Liver (tissue), 9 donors: ENCODE measurements around the gene PLEKHA6. TPM values are rescaled to one million over a fixed set of nuclear protein-coding genes. Genes with fewer than 3 reads are reported as not detected.

Experiments used
- DNase-seq: peaks from one replicate; pipeline ENCODE4 v3.0.0-alpha.2; 2017; ENCODE audit warnings: low spot score
- H3K27ac ChIP-seq, 2 donors: one replicate each; pipeline ENCODE4 v1.7.0; 2013; ENCODE audit warnings: inconsistent platforms in 2 of 2, low read length in 2 of 2, control low read depth in 1 of 2, low read depth in 1 of 2, mild to moderate bottlenecking in 1 of 2
- H3K27me3 ChIP-seq, 4 donors: one replicate each; pipeline versions ENCODE4 v1.6.1 to v1.7.0; 2013; ENCODE audit warnings: low read length in 3 of 4, inconsistent platforms in 1 of 4, mild to moderate bottlenecking in 1 of 4, moderate library complexity in 1 of 4; ENCODE audit not compliant: control insufficient read depth in 4 of 4, insufficient read depth in 4 of 4
- H3K36me3 ChIP-seq, 4 donors: one replicate each; pipeline versions ENCODE4 v1.6.1 to v1.7.0; 2013; ENCODE audit warnings: low read length in 3 of 4, mild to moderate bottlenecking in 3 of 4, low read depth in 1 of 4, moderate library complexity in 1 of 4; ENCODE audit not compliant: control insufficient read depth in 4 of 4, insufficient read depth in 3 of 4
- H3K4me1 ChIP-seq, 4 donors: one replicate each; pipeline versions ENCODE4 v1.6.1 to v1.7.0; 2013; ENCODE audit warnings: low read length in 3 of 4, mild to moderate bottlenecking in 3 of 4, moderate library complexity in 1 of 4; ENCODE audit not compliant: control insufficient read depth in 4 of 4, insufficient read depth in 4 of 4
- H3K4me3 ChIP-seq, 3 donors: one replicate each; pipeline versions ENCODE4 v1.6.1 to v1.7.0; 2013; ENCODE audit warnings: low read length in 3 of 3, control low read depth in 1 of 3, low read depth in 1 of 3, mild to moderate bottlenecking in 1 of 3
- H3K9ac ChIP-seq, 2 donors: one replicate each; pipeline ENCODE4 v1.7.0; 2013; ENCODE audit warnings: low read length in 2 of 2, mild to moderate bottlenecking in 2 of 2, moderate library complexity in 2 of 2, control low read depth in 1 of 2, low read depth in 1 of 2
- H3K9me3 ChIP-seq, 4 donors: one replicate each; pipeline versions ENCODE4 v1.6.1 to v1.7.0; 2013; ENCODE audit warnings: low read length in 3 of 4; ENCODE audit not compliant: control insufficient read depth in 4 of 4
- EGR1 ChIP-seq, 2 donors: IDR thresholded peaks; 2 replicates each; pipeline ENCODE4 v1.6.1; 2016 to 2018; ENCODE audit warnings: antibody characterized with exemption in 2 of 2, low read depth in 2 of 2
- FOXA1 ChIP-seq: IDR thresholded peaks from 2 replicates; pipeline ENCODE4 v1.6.1; 2016; ENCODE audit warnings: antibody characterized with exemption
- FOXA2 ChIP-seq: IDR thresholded peaks from 2 replicates; pipeline ENCODE4 v1.6.1; 2016; ENCODE audit warnings: antibody characterized with exemption
- GABPA ChIP-seq, 2 donors: IDR thresholded peaks in 1 of 2; conservative IDR thresholded peaks in 1 of 2; 2 replicates each; pipeline ENCODE4 v1.6.1; 2016; ENCODE audit warnings: antibody characterized with exemption in 2 of 2, mild to moderate bottlenecking in 1 of 2, moderate library complexity in 1 of 2
- HNF4A ChIP-seq, 2 donors: conservative IDR thresholded peaks; 2 replicates each; pipeline ENCODE4 v1.6.1; 2016; ENCODE audit warnings: antibody characterized with exemption in 2 of 2, mild to moderate bottlenecking in 2 of 2
- HNF4G ChIP-seq: IDR thresholded peaks from 2 replicates; pipeline ENCODE4 v1.6.1; 2016; ENCODE audit warnings: antibody characterized with exemption
- JUND ChIP-seq, 2 donors: IDR thresholded peaks; 2 replicates each; pipeline ENCODE4 v1.6.1; 2016; ENCODE audit warnings: antibody characterized with exemption in 2 of 2
- NR2F2 ChIP-seq: IDR thresholded peaks from 2 replicates; pipeline ENCODE4 v1.6.1; 2016; ENCODE audit warnings: antibody characterized with exemption
- RAD21 ChIP-seq, 2 donors: IDR thresholded peaks; 2 replicates each; pipeline ENCODE4 v1.6.1; 2016; ENCODE audit warnings: antibody characterized with exemption in 2 of 2, mild to moderate bottlenecking in 2 of 2
- RXRA ChIP-seq, 2 donors: IDR thresholded peaks; 2 replicates each; pipeline ENCODE4 v1.6.1; 2017 to 2018; ENCODE audit warnings: antibody characterized with exemption in 2 of 2, mild to moderate bottlenecking in 1 of 2
- SP1 ChIP-seq: IDR thresholded peaks from 2 replicates; pipeline ENCODE4 v1.6.1; 2018; ENCODE audit warnings: antibody characterized with exemption, mild to moderate bottlenecking
- TAF1 ChIP-seq: conservative IDR thresholded peaks from 2 replicates; pipeline ENCODE4 v1.6.1; 2016; ENCODE audit warnings: antibody characterized with exemption, mild to moderate bottlenecking
- YY1 ChIP-seq: IDR thresholded peaks from 2 replicates; pipeline ENCODE4 v1.6.1; 2016; ENCODE audit warnings: antibody characterized with exemption, mild to moderate bottlenecking
- WGBS: extraction: QIAGEN DNeasy Blood & Tissue Kit; methylation state at CpG from one replicate; pipeline ENCODE4 v1.1.7; 2013; 5-methylcytosine and 5-hydroxymethylcytosine counted together
- polyA plus RNA-seq, 2 donors: library from polyadenylated mRNA; stranded (reverse) in 1 of 2; unstranded in 1 of 2; fragments of 200-250 nt in 1 of 2; fragments of >200 nt in 1 of 2; fragmentation: Nextera tagmentation in 1 of 2; extraction: Ambion mirVana in 1 of 2; gene quantifications; one replicate each; pipeline versions ENCODE4 v1.2.1 to v1.2.3, GENCODE V29; 2013 to 2015
- total RNA-seq, 2 donors: library from RNA; depleted of rRNA; stranded (reverse); fragments of >200 nt; gene quantifications; one replicate each; pipeline ENCODE4 v1.2.3, GENCODE V29; 2014
- TF ChIP-seq, protein P1 (sequence below): IDR thresholded peaks from 2 replicates; pipeline ENCODE4 v1.6.1; 2016; ENCODE audit warnings: antibody characterized with exemption
- TF ChIP-seq, protein P2 (sequence below): IDR thresholded peaks from 2 replicates; pipeline ENCODE4 v1.6.1; 2016; ENCODE audit warnings: antibody characterized with exemption
- TF ChIP-seq, protein P3 (sequence below): IDR thresholded peaks from 2 replicates; pipeline ENCODE4 v1.6.1; 2016; ENCODE audit warnings: antibody characterized with exemption
- TF ChIP-seq, protein P4 (sequence below): fragments of 150-350 bp; IDR thresholded peaks from 2 replicates; pipeline ENCODE4 v1.5.1; 2017; ENCODE audit warnings: improper control_type of control experiment, low read depth, low read length; ENCODE audit not compliant: missing input control
- TF ChIP-seq, protein P5 (sequence below): IDR thresholded peaks from 2 replicates; pipeline ENCODE4 v1.6.1; 2016; ENCODE audit warnings: antibody characterized with exemption, mild to moderate bottlenecking
- donor health status: healthy.
- donor health status: healthy.
- donor health status: healthy.
- donor health status: healthy.
- donor health status: healthy.

Gene PLEKHA6
- total and polyA plus RNA-seq, 4 donors: 5.3 to 12.8 (median 7.6) TPM

DNA sequence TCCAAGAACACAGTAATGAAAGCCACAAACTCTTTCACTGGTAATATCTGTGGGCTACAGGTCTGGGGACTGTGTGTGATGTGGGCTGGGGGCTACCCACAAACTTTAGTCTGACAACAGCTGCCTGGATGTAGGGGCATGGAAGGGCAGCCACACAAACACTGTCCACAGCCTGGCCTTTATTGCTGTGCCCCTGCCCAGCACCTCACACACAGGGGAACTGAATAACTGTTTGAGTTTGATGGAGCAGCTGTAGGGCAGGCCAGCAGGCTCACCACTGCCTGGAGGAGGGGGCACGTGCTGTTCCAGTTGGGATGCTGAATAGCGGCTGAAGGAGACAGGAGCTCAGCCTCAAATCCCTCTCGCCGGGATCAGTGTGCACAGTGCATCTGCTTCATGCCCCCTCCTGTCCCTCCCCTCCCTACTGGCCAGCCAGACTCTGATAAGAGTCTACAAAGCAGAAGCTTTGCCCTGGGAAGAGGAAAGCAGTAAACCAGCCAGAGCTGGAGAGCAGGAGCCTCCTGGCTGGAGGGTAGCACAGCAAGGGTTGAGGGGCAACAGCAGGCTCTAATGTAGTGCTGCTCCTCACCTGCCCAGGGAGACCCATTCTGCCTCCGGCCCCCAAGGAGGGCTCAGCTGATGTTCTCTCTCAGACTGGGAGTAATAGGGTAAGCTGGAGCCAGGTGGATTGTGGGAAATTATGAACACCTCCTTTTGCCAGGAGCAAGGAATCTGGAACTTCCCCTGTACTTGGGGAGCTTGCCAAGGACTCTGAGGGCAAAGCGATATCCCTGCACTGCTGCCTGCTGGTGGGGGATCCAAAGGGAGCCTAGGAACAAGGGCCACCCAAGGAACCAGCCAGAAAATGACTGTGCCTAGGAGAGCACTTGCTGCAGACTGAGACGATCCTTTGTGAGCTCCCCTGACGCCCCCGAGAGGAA, 75.7 kb downstream of the PLEKHA6 start:
- Histone ChIP-seq H3K9ac (no peak overlapping the region), H3K4me3 (no peak overlapping the region), H3K9me3 (no peaks in the 10 kb centered on the region), H3K27ac (no peak overlapping the region), H3K36me3 (no peaks in the 10 kb centered on the region), H3K4me1 (peaks cover 8 to 80% (median 70%) of the 10 kb centered on the region in 4 donors), H3K27me3 (no peaks in the 10 kb centered on the region)
- DNase-seq: no peak
- 74% methylated on average over 9 of the region's 9 CpGs for WGBS
- no peak for TF ChIP-seq YY1
- no peak for TF ChIP-seq GABPA (IDR thresholded peaks at IDR 0.05 in 1 of 2, conservative IDR thresholded peaks at IDR 0.05 in 1 of 2)

DNA sequence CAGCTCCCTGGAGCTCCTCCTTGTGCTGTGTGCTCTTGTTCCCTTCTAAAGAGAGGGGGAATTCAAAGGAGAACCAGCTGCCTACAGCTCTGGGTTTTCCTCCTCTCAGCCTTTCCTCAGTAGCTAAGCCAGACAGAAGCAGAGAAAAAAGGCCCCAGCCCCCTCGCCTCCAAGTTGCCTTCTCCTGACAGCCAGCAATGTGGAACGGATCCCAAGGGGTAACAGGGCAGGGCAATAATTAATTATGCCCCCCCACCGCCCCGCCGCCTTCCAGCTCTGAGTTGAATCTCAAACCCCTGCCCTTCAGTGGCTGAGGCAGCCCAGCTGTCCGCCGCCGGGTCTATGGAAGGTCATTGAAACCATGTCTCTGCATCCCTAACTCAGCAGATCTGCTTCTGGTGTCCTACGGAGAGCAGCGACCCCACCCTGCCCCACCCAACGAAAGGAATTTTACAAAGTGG, 76.9 kb downstream of the PLEKHA6 start:
- peaks cover 8 to 82% (median 73%) of the 10 kb centered on the region in 4 donors for H3K4me1 ChIP-seq
- H3K27ac ChIP-seq: no peak overlapping the region
- TF ChIP-seq NR2F2 (no peak), HNF4A (conservative IDR thresholded peaks at IDR 0.05) (no peak), RXRA (IDR thresholded peaks at IDR 0.05) (no peak), EGR1 (IDR thresholded peaks at IDR 0.05; ENCODE audit: low read depth in 2 of 2) (no peak), YY1 (no peak), FOXA1 (no peak), FOXA2 (no peak), RAD21 (IDR thresholded peaks at IDR 0.05) (no peak), GABPA (IDR thresholded peaks at IDR 0.05 in 1 of 2, conservative IDR thresholded peaks at IDR 0.05 in 1 of 2) (no peak), HNF4G (no peak), SP1 (no peak), JUND (IDR thresholded peaks at IDR 0.05) (no peak), TAF1 (no peak)
- TF ChIP-seq, protein P1, sequence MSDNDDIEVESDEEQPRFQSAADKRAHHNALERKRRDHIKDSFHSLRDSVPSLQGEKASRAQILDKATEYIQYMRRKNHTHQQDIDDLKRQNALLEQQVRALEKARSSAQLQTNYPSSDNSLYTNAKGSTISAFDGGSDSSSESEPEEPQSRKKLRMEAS: no peak
- TF ChIP-seq, protein P2, sequence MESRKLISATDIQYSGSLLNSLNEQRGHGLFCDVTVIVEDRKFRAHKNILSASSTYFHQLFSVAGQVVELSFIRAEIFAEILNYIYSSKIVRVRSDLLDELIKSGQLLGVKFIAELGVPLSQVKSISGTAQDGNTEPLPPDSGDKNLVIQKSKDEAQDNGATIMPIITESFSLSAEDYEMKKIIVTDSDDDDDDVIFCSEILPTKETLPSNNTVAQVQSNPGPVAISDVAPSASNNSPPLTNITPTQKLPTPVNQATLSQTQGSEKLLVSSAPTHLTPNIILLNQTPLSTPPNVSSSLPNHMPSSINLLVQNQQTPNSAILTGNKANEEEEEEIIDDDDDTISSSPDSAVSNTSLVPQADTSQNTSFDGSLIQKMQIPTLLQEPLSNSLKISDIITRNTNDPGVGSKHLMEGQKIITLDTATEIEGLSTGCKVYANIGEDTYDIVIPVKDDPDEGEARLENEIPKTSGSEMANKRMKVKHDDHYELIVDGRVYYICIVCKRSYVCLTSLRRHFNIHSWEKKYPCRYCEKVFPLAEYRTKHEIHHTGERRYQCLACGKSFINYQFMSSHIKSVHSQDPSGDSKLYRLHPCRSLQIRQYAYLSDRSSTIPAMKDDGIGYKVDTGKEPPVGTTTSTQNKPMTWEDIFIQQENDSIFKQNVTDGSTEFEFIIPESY: no peak
- TF ChIP-seq, protein P3, sequence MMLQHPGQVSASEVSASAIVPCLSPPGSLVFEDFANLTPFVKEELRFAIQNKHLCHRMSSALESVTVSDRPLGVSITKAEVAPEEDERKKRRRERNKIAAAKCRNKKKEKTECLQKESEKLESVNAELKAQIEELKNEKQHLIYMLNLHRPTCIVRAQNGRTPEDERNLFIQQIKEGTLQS: no peak
- TF ChIP-seq, protein P4, sequence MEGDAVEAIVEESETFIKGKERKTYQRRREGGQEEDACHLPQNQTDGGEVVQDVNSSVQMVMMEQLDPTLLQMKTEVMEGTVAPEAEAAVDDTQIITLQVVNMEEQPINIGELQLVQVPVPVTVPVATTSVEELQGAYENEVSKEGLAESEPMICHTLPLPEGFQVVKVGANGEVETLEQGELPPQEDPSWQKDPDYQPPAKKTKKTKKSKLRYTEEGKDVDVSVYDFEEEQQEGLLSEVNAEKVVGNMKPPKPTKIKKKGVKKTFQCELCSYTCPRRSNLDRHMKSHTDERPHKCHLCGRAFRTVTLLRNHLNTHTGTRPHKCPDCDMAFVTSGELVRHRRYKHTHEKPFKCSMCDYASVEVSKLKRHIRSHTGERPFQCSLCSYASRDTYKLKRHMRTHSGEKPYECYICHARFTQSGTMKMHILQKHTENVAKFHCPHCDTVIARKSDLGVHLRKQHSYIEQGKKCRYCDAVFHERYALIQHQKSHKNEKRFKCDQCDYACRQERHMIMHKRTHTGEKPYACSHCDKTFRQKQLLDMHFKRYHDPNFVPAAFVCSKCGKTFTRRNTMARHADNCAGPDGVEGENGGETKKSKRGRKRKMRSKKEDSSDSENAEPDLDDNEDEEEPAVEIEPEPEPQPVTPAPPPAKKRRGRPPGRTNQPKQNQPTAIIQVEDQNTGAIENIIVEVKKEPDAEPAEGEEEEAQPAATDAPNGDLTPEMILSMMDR: no peak
- TF ChIP-seq, protein P5, sequence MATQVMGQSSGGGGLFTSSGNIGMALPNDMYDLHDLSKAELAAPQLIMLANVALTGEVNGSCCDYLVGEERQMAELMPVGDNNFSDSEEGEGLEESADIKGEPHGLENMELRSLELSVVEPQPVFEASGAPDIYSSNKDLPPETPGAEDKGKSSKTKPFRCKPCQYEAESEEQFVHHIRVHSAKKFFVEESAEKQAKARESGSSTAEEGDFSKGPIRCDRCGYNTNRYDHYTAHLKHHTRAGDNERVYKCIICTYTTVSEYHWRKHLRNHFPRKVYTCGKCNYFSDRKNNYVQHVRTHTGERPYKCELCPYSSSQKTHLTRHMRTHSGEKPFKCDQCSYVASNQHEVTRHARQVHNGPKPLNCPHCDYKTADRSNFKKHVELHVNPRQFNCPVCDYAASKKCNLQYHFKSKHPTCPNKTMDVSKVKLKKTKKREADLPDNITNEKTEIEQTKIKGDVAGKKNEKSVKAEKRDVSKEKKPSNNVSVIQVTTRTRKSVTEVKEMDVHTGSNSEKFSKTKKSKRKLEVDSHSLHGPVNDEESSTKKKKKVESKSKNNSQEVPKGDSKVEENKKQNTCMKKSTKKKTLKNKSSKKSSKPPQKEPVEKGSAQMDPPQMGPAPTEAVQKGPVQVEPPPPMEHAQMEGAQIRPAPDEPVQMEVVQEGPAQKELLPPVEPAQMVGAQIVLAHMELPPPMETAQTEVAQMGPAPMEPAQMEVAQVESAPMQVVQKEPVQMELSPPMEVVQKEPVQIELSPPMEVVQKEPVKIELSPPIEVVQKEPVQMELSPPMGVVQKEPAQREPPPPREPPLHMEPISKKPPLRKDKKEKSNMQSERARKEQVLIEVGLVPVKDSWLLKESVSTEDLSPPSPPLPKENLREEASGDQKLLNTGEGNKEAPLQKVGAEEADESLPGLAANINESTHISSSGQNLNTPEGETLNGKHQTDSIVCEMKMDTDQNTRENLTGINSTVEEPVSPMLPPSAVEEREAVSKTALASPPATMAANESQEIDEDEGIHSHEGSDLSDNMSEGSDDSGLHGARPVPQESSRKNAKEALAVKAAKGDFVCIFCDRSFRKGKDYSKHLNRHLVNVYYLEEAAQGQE: no peak
- H3K9me3 ChIP-seq: no peaks in the 10 kb centered on the region
- no peaks in the 10 kb centered on the region for H3K36me3 ChIP-seq
- 64% methylated on average over 11 of the region's 11 CpGs for WGBS
- H3K4me3 ChIP-seq: no peak overlapping the region
- no peak for DNase-seq
- H3K27me3 ChIP-seq: no peaks in the 10 kb centered on the region
- H3K9ac ChIP-seq: no peak overlapping the region
